ENCODE results near the gene H1-8. TPM values are rescaled to one million over a fixed set of nuclear protein-coding genes. Genes with fewer than 3 reads are reported as not detected.

The H1-8 gene
- total RNA-seq, 1 donor from 2014 or later, result not detected

Small RNA genes lying within 50 kb of the gene (small RNA-seq; reads per million reads assigned to genes)
- gene RN7SL752P (ENCODE audit: low replicate concordance), result not detected

Other genes starting within 250 kb of the H1-8 start
- under 0.01 TPM for gene EFCAB12, start 114.5 kb upstream of the H1-8 start, total RNA-seq
- gene MBD4, start 103.2 kb upstream of the H1-8 start, total RNA-seq, result 12.8 TPM
- gene IFT122, start 103.0 kb upstream of the H1-8 start, total RNA-seq, result 21.4 TPM
- not detected for gene RHO, start 14.5 kb upstream of the H1-8 start, total RNA-seq
- gene PLXND1, start 63.5 kb downstream of the H1-8 start, total RNA-seq, result 24.1 TPM

Data from temporal lobe (tissue), 2 donors.